ENCODE results near the gene MLXIP. TPM values are rescaled to one million over a fixed set of nuclear protein-coding genes. Genes with fewer than 3 reads are reported as not detected.

Gene MLXIP
- total and polyA plus RNA-seq, 2 of the 8 experiments (the other 6 are each of a cell fraction or from before 2014, with no cell fraction given), result 5.5 to 40.5 TPM

GRCh38 chr12:122111089-122111641 lies 32.6 kb downstream of the MLXIP start:
- Histone ChIP-seq H3K4me2 (ENCODE audit: insufficient read depth in 1 of 2, low read depth in 2 of 2, low read length in 2 of 2) (no peak overlapping the region), H3K23me2 (ENCODE audit: low read depth, low read length) (no peaks in the 10 kb centered on the region), H2AFZ (ENCODE audit: low read length) (no peak overlapping the region), H3K4me1 (replicated peaks in 1 of 4; ENCODE audit: control insufficient read depth in 3 of 4, insufficient read depth in 4 of 4, low read length in 3 of 4) (peaks cover 0 to 2% (median 0%) of the 10 kb centered on the region in 4 experiments; a peak in 2 of 7 replicates), H3K27ac (ENCODE audit: low read depth, low read length) (no peak overlapping the region), H3K79me2 (ENCODE audit: control insufficient read depth in 1 of 2, insufficient read depth in 2 of 2, low read length in 2 of 2) (peaks cover 0 to 2% of the 10 kb centered on the region in 2 experiments; a peak in 1 of 4 replicates), H3K27me3 (replicated peaks in 1 of 4; ENCODE audit: control insufficient read depth in 3 of 4, extremely low read depth in 1 of 4, insufficient read depth in 3 of 4, low read length in 3 of 4) (no peaks in the 10 kb centered on the region), H2BK15ac (ENCODE audit: low read length) (no peak overlapping the region), H4K8ac (ENCODE audit: extremely low read depth, insufficient read depth, low read length) (no peak overlapping the region), H3K9me3 (ENCODE audit: insufficient read depth in 2 of 2, low read depth in 1 of 2, low read length in 1 of 2) (no peaks in the 10 kb centered on the region), H3K18ac (ENCODE audit: extremely low read depth, low read length) (no peak overlapping the region), H4K20me1 (replicated peaks in 1 of 2; ENCODE audit: control insufficient read depth in 1 of 2, insufficient read depth in 2 of 2, low read length in 2 of 2) (peaks cover 0 to 2% of the 10 kb centered on the region in 2 experiments), H3K56ac (replicated peaks; ENCODE audit: insufficient read length, low read depth, low read length) (no peak overlapping the region), H4K5ac (ENCODE audit: insufficient read length, low read depth, low read length) (no peak overlapping the region), H2AK5ac (ENCODE audit: low read depth, low read length) (no peak overlapping the region), H3K14ac (ENCODE audit: insufficient read length) (no peak overlapping the region), H2BK20ac (ENCODE audit: low read length) (no peak overlapping the region), H2BK120ac (replicated peaks; ENCODE audit: low read depth, low read length) (no peak overlapping the region), H2BK12ac (ENCODE audit: low read depth, low read length) (no peak overlapping the region), H3K79me1 (ENCODE audit: low read depth, low read length) (peaks cover 2% of the 10 kb centered on the region; the same call in 1 of the 2 replicates), H3K9ac (replicated peaks in 1 of 4; ENCODE audit: extremely low read depth in 1 of 4, low read depth in 3 of 4, low read length in 3 of 4) (no peak overlapping the region), H3K4me3 (ENCODE audit: extremely low read depth in 1 of 4, insufficient read depth in 2 of 4, low read depth in 3 of 4, low read length in 4 of 4) (no peak overlapping the region), H3K4ac (replicated peaks; ENCODE audit: insufficient read length, low read depth, low read length) (no peak overlapping the region), H4K91ac (replicated peaks; ENCODE audit: insufficient read length, low read length) (no peak overlapping the region), H3K36me3 (ENCODE audit: control insufficient read depth in 2 of 4, insufficient read depth in 4 of 4, low read length in 3 of 4) (no peaks in the 10 kb centered on the region), H2BK5ac (ENCODE audit: low read depth, low read length) (no peak overlapping the region), H3K23ac (ENCODE audit: insufficient read length) (no peak overlapping the region)
- TF ChIP-seq KDM4A (IDR thresholded peaks at IDR 0.05; ENCODE audit: low read depth, low read length, severe bottlenecking), result no peak
- no peak for TF ChIP-seq SIN3A (conservative IDR thresholded peaks at IDR 0.05 in 1 of 2, IDR thresholded peaks at IDR 0.05 in 1 of 2; ENCODE audit: low read depth in 1 of 2, low read length in 2 of 2)
- TF ChIP-seq SP2 (IDR thresholded peaks at IDR 0.05; ENCODE audit: low read length), result no peak
- POLR2A ChIA-PET (ENCODE audit: partially characterized antibody), result interaction anchor here (0.5 to 1.1 kb wide), 4 partner anchors 12 to 531 kb away, joined by 3 to 4 read pairs (median 3); no protein-coding TSS in a partner anchor
- WGBS, 2 experiments (ENCODE audit: extremely low coverage in 1 of 2, insufficient coverage in 1 of 2, insufficient read length in 1 of 2, insufficient replicate concordance in 2 of 2, low coverage in 1 of 2, low lambda C conversion rate in 2 of 2, missing lambda C conversion rate in 1 of 2), result 84% methylated on average over 2 of the region's 2 CpGs; no CpG with 5 or more reads in 1 of the 2 experiments
- no peak for DNase-seq (ENCODE audit: low read depth in 1 of 2, low spot score in 2 of 2)
- FAIRE-seq, result no peak
- CTCF ChIA-PET (ENCODE audit: partially characterized antibody), result interaction anchor here (0.6 to 1.8 kb wide), 9 partner anchors 12 to 1111 kb away, joined by 3 to 7 read pairs (median 3); partner anchors contain the start of gene RHOF
